DND-41 (cell line): ENCODE measurements around the gene PADI2.

ENCODE experiments used
- ATAC-seq: fragments of 200-7000 bp; cut with Tn5 transposase; 3 replicates; pipeline ENCODE4 v1.9.1; 2021; ENCODE audit warnings: low read depth; ENCODE audit not compliant: insufficient read depth
- DNase-seq: peaks from one replicate; pipeline ENCODE4 v3.0.0-alpha.2; 2020
- H2AFZ ChIP-seq: 2 replicates; pipeline ENCODE4 v1.6.0; 2012; ENCODE audit warnings: low read depth, low read length
- H3K27ac ChIP-seq: 2 replicates; pipeline ENCODE4 v1.5.1; 2012; ENCODE audit warnings: low read length, inconsistent platforms
- H3K27me3 ChIP-seq: fragments of 200-600 bp; sonication (generic); 2 replicates; pipeline ENCODE4 v1.6.0; 2012; ENCODE audit warnings: low read length, mild to moderate bottlenecking, inconsistent platforms; ENCODE audit not compliant: insufficient read depth, poor library complexity
- H3K36me3 ChIP-seq: 2 replicates; pipeline ENCODE4 v1.5.1; 2012; ENCODE audit warnings: low read length, inconsistent platforms; ENCODE audit not compliant: insufficient read depth
- H3K4me1 ChIP-seq: 2 replicates; pipeline ENCODE4 v1.5.1; 2012; ENCODE audit warnings: mild to moderate bottlenecking, low read length; ENCODE audit not compliant: insufficient read depth
- H3K4me2 ChIP-seq: 2 replicates; pipeline ENCODE4 v1.6.0; 2012; ENCODE audit warnings: mild to moderate bottlenecking, moderate library complexity, low read length, inconsistent platforms; ENCODE audit not compliant: insufficient read depth
- H3K4me3 ChIP-seq, 2 experiments: fragments of 200-600 bp in 1 of 2; shearing (Covaris generic) in 1 of 2; 2 replicates each; pipeline ENCODE4 v1.5.1; 2012 to 2016; ENCODE audit warnings: inconsistent platforms in 2 of 2, low read length in 2 of 2, mild to moderate bottlenecking in 2 of 2, low read depth in 1 of 2, moderate library complexity in 1 of 2
- H3K79me2 ChIP-seq: 2 replicates; pipeline ENCODE4 v1.6.0; 2012; ENCODE audit warnings: low read length, inconsistent platforms; ENCODE audit not compliant: insufficient read depth
- H3K9ac ChIP-seq: 2 replicates; pipeline ENCODE4 v1.6.0; 2012; ENCODE audit warnings: low read depth, mild to moderate bottlenecking, inconsistent platforms, low read length, moderate library complexity
- H3K9me3 ChIP-seq: 2 replicates; pipeline ENCODE4 v1.5.1; 2012; ENCODE audit warnings: low read length, moderate library complexity, mild to moderate bottlenecking, inconsistent platforms; ENCODE audit not compliant: insufficient read depth, severe bottlenecking
- H4K20me1 ChIP-seq: 2 replicates; pipeline ENCODE4 v1.6.0; 2012; ENCODE audit warnings: low read length; ENCODE audit not compliant: insufficient read depth
- EZH2 ChIP-seq: IDR thresholded peaks from 3 replicates; pipeline ENCODE4 v1.6.1; 2012; ENCODE audit warnings: borderline replicate concordance, low read depth, mild to moderate bottlenecking, moderate library complexity, low read length, inconsistent platforms; ENCODE audit not compliant: severe bottlenecking
- TF ChIP-seq, protein P1 (sequence below): IDR thresholded peaks from 2 replicates; pipeline ENCODE4 v1.5.1; 2012; ENCODE audit warnings: borderline replicate concordance, low read length, moderate library complexity, mild to moderate bottlenecking; ENCODE audit not compliant: poor library complexity, severe bottlenecking; ENCODE audit errors: extremely low read depth

PADI2 gene

DNA sequence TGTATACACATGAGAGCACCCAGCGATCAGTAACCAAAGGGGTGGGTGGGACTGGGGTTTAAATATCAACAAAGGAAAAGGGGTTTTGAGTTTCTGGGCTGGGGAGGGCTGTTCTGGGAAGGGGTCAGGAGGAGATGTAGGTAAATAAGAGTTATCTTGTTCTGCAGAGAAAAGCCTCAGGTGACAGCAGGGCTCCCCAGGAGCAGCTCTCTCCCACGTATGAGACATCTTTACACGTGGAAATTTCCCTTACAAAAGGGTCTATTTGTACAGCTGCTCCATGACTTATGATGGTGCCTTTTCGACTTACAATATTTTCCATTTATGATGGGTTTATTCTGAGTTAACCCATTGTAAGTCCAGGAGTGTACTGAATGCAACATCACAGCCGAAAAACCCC lies 16.3 kb upstream of the PADI2 start:
- no peak for ATAC-seq
- no peak overlapping the region for H3K4me3 ChIP-seq
- H3K79me2 ChIP-seq: no peaks in the 10 kb centered on the region
- TF ChIP-seq, protein P1, sequence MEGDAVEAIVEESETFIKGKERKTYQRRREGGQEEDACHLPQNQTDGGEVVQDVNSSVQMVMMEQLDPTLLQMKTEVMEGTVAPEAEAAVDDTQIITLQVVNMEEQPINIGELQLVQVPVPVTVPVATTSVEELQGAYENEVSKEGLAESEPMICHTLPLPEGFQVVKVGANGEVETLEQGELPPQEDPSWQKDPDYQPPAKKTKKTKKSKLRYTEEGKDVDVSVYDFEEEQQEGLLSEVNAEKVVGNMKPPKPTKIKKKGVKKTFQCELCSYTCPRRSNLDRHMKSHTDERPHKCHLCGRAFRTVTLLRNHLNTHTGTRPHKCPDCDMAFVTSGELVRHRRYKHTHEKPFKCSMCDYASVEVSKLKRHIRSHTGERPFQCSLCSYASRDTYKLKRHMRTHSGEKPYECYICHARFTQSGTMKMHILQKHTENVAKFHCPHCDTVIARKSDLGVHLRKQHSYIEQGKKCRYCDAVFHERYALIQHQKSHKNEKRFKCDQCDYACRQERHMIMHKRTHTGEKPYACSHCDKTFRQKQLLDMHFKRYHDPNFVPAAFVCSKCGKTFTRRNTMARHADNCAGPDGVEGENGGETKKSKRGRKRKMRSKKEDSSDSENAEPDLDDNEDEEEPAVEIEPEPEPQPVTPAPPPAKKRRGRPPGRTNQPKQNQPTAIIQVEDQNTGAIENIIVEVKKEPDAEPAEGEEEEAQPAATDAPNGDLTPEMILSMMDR: no peak
- no peak for TF ChIP-seq EZH2
- no peak overlapping the region for H3K9ac ChIP-seq
- H3K4me1 ChIP-seq: no peaks in the 10 kb centered on the region
- DNase-seq: no peak
- no peak overlapping the region for H3K4me2 ChIP-seq
- H4K20me1 ChIP-seq: peaks cover 5% of the 10 kb centered on the region; the same call in 1 of the 2 replicates
- no peak overlapping the region for H2AFZ ChIP-seq
- no peaks in the 10 kb centered on the region for H3K36me3 ChIP-seq
- H3K9me3 ChIP-seq: no peaks in the 10 kb centered on the region
- H3K27me3 ChIP-seq: no peaks in the 10 kb centered on the region
- no peak overlapping the region for H3K27ac ChIP-seq

DNA sequence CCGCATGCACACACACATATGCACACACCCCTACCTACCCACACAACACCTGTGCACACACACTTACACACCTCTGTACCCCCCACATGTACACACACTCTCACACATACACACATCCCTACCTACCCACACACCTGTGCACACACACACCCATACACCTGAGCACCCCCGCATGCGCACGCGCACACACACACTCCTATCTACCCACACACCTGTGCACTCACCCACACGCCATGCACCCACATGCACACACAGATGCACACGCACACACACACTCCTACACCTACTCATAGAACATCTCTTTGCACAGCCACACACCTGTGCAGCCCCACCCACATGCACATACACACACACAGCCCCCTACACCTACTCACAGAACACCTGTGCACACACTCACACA lies 15.5 kb upstream of the PADI2 start:
- Histone ChIP-seq H3K79me2 (no peaks in the 10 kb centered on the region), H3K4me2 (no peak overlapping the region), H3K4me3 (no peak overlapping the region), H2AFZ (no peak overlapping the region), H3K4me1 (no peaks in the 10 kb centered on the region), H4K20me1 (peaks cover 5% of the 10 kb centered on the region; the same call in 1 of the 2 replicates), H3K9me3 (no peaks in the 10 kb centered on the region), H3K27ac (no peak overlapping the region), H3K27me3 (no peaks in the 10 kb centered on the region), H3K9ac (no peak overlapping the region), H3K36me3 (no peaks in the 10 kb centered on the region)
- DNase-seq: no peak
- no peak for ATAC-seq
- no peak for TF ChIP-seq EZH2
- TF ChIP-seq, protein P1: no peak

DNA sequence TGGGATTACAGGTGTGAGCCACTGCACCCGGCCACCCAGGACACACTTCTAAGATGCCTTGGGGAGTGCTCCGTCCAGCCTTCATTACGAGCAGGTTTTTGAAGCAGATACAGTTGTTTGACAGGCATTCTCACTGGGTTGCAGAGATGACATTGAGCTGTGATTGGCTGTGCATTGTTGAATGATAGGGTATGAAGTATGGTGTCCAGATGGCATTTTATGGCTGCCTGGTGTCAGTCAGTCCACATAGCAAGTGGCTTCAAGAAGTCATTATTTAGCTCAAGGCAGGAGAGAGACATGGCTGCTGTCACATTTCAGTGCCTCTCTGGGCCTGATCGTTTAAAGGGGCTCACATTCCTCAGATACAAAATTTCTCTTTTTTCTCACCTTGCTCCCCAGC lies 14.8 kb upstream of the PADI2 start:
- Histone ChIP-seq H3K4me3 (no peak overlapping the region), H3K9ac (no peak overlapping the region), H3K79me2 (no peaks in the 10 kb centered on the region), H4K20me1 (peaks cover 5% of the 10 kb centered on the region; the same call in 1 of the 2 replicates), H3K36me3 (no peaks in the 10 kb centered on the region), H3K4me1 (no peaks in the 10 kb centered on the region), H2AFZ (no peak overlapping the region), H3K27ac (no peak overlapping the region), H3K27me3 (no peaks in the 10 kb centered on the region), H3K4me2 (no peak overlapping the region), H3K9me3 (no peaks in the 10 kb centered on the region)
- ATAC-seq (no peak), DNase-seq (no peak)
- TF ChIP-seq, protein P1: no peak
- TF ChIP-seq EZH2: no peak

DNA sequence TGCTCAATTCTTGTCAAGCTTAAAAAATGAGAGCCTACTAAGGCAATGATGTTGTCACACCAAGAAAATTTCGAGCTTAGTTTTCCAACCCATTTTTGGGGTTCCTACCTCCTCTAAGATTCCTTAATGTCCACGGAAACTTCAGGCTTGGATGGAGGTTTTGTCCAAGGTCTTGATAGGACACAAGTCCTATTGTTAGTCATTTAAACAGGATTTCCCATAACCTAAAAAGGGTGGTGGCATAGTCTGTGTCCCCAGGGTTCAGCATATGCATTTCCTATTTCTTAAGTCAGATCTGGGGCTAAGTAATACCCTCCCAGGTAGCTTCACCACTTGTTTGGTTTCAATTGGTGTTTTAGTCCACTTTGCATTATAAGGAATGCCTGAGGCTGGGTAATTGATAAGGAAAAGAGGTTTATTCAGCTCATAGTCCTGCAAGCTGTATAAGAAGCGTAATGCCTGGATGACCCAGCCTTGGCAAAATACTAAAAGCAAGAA lies 10.9 kb upstream of the PADI2 start:
- DNase-seq: no peak
- H3K27me3 ChIP-seq: no peaks in the 10 kb centered on the region
- TF ChIP-seq EZH2: no peak
- TF ChIP-seq, protein P1: no peak
- no peak overlapping the region for H3K27ac ChIP-seq
- no peaks in the 10 kb centered on the region for H3K36me3 ChIP-seq
- peaks cover 11% of the 10 kb centered on the region for H4K20me1 ChIP-seq
- ATAC-seq: no peak
- no peak overlapping the region for H3K4me3 ChIP-seq
- H3K9ac ChIP-seq: no peak overlapping the region
- H3K4me1 ChIP-seq: no peaks in the 10 kb centered on the region
- H3K4me2 ChIP-seq: no peak overlapping the region
- H3K9me3 ChIP-seq: no peaks in the 10 kb centered on the region
- no peaks in the 10 kb centered on the region for H3K79me2 ChIP-seq
- H2AFZ ChIP-seq: no peak overlapping the region
